ENCODE measurements around the gene LRRC14B.
"Not testable (repeated sequence)": the region's sequence is repeated elsewhere in the genome, so short reads cannot be mapped to it uniquely, and the experiment has no call there.

LRRC14B gene

DNA sequence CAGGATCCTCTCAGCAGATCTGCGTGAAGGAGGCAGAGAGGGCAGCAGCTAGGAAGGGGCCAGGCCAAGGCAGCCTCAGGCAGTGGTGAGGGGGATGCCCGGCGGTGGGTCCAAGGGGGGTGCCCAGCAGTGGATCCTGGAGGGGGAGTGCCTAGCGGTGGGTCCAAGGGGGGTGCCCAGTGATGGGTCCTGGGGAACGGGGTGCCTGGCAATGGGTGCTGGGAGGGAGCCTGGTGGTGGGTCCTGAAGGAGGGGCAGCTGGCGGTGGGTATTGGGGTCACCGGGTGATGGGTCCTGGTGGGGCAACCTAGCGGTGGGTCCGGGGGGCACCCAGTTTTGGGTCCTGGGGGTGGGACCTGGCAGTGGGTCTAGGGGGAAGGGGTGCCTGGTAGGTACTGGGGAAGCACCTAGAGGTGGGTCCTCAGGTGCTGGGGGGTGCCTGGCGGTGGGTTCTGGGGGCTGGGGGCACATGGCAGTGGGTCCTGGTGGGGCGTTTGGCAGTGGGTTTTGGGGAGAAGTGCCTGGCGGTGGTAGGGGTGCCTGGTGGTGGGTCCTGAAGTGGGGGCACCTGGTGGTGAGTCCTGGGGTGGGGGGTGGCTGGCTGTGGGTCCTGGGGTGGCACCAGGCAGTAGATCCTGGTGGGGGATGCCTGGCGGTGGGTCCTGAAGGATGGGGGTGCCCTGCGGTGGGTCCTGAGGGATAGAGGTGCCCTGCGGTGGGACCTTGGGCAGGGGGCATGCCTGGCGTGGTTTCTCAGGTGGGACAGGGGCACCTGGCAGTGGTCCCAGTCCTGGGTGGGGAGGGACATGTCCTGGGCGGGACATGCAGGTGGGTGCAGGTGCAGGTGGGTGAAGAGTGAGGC lies 1.9 kb downstream of the LRRC14B start:
- DNase-seq = no peak

DNA sequence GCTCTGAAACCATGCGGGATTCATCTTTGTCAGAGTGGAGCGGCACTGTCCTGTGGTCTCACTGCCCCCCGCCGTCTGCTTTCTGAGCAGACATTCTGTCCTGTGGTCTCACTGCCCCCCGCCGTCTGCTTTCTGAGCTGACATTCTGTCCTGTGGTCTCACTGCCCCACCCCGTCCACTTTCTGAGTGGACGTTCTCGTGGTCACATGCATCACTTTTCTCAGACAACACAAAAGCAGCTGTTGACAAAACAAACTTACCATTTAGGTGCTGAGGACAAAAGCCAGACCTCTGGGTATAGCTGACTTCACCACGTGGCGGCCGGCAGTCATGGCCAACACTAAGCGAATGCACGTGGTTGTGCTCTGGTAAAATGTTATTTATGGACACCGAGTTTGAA lies 2.8 kb downstream of the LRRC14B start:
- DNase-seq = no peak

DNA sequence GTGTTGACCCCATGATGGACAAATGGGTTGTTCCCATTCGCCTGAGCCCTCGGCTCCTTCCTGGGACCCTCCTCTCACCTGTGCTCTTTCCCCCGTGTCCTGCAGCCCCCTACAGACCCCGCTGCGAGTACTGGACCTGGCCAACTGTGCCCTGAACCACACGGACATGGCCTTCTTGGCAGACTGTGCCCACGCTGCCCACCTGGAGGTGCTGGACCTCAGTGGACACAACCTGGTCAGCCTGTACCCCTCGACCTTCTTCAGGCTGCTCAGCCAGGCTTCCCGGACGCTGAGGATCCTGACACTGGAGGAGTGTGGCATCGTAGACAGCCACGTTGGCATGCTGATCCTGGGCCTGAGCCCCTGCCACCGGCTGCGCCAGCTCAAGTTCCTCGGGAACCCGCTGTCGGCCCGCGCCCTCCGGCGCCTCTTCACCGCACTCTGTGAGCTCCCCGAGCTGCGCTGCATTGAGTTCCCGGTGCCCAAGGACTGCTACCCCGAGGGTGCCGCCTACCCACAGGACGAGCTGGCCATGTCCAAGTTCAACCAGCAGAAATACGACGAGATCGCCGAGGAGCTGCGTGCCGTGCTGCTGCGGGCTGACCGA lies 3.4 kb downstream of the LRRC14B start:
- DNase-seq = no peak

DNA sequence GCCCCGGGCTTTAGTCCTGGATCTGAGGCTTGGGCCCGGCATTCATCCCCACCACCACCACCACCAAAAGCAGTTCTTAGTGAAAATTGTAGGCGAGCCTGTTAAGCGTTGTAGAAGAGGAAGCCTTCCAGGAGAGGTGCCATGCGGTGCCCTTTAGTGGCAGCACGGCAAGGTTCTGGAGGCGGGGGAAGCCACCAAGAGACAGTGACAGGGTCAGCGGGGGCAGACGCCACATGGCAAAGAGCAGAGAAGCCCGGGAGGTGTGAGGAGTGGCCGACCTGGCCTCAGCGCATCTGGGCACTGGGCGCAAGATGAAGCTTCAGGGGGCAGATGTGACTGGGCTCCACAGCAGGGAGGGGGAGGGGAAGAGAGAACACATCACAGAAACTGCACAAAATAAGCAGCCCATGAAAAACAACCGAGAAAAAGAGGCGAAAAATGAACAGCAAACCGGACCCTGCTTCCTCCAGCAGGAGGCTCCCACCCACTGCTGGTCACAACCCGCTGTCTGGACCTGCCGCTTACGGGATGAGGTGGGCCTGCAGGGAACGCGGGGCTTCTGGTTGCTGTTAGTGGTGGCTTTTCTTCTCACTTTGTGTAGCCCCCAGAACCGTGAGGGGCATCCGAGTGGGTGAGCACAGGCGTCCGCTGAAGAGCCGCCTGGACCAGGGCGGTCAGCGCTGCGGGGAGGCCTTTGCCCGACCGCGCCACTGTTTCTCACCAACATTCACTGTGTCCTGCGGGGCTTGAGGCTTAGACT lies 4.3 kb downstream of the LRRC14B start:
- no peak for DNase-seq

DNA sequence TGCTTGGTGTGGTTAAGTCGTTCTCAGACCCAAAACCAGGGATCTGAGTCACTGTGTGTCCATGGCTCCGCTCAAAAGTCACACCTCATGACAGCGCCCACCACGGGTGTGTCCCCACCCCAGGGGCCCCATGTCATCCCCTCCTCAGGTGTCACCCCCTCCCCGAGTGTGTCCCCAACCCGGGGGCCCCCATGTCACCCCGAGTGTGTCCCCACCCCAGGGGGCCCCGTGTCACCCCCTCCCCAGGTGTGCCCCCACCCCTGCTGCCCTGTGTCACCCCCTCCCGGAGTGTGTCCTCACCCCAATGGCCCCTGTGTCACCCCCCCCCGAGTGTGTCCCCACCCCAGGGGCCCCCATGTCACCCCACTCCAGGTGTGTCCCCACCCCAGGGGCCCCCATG lies 5.1 kb downstream of the LRRC14B start:
- DNase-seq = no peak

DNA sequence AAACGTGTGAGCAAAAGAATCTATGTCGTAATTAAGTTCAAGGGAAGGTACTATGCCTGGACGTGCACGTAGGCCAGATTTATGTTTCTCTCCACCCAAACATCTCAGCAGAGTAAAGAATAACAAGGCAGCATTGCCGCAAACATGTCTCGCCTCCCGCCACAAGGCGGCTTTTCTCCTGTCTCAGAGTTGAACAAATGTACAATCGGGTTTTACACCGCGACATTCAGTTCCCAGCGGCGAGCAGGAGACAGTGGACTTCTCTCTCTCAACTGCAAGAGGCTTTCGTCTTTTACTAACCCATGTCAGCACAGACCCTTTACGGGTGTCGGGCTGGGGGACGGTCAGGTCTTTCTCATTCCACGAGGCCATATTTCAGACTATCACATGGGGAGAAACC lies 5.7 kb downstream of the LRRC14B start:
- not testable (repeated sequence) for DNase-seq

DNA sequence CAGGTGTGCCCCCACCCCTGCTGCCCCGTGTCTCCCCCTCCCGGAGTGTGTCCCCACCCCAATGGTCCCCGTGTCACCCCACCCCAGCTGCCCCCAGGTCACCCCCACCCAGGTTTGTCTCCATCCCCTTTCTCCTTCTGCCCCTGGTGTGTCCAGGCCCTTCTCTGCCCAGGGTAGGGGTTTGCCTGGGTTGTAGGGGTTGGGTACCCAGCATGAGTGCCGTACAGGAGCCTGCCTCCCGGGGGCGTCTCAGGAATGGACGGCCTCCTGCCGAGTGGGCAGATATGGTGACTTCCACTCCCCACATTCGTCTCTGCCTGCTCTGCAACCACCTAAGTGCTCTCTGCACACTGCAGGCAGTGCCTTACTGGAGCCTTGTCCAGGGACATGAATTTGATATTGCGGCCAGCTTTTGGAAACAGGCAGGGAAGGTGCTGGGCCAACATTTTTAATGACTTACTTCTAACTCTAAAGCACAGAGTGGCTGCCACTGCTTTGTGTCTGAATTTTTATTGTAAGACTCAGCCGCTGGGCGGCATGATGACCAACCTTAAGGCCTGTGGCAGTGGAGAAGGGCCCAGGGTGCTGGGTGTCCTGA lies 6.7 kb downstream of the LRRC14B start:
- DNase-seq = no peak

DNA sequence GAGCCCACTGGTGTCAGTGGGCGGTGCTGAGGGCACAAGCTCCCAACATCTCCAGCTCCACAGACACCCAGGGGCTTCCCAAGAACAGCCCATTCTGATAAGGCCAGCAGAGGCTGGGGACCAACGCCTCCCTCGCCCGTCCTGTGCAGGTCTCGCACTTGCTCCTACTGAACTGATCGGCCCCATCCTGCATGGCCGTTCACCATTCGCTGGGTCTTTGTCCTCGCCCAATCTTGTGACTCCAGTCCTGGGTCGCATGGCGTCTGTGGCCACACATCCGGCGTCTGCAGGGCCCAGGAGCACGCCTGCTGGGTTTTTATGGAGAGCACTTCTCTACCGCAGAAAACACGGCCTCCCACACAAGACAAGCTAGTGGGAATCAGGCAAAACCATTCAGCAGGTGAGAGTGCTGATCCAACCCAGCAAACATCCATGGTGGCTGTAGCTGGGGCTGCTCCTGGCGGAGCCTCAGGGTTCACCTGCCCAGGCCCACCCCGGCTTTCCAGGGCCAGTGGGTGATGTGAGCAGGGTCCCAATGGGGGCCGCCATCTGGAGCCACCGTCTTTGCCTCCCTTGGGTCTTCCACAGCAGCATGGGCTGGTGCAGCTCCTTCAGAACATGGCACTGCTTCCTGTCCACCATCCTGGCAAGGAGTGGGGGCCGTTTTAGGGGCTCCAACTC lies 7.4 kb downstream of the LRRC14B start:
- no peak for DNase-seq

DNA sequence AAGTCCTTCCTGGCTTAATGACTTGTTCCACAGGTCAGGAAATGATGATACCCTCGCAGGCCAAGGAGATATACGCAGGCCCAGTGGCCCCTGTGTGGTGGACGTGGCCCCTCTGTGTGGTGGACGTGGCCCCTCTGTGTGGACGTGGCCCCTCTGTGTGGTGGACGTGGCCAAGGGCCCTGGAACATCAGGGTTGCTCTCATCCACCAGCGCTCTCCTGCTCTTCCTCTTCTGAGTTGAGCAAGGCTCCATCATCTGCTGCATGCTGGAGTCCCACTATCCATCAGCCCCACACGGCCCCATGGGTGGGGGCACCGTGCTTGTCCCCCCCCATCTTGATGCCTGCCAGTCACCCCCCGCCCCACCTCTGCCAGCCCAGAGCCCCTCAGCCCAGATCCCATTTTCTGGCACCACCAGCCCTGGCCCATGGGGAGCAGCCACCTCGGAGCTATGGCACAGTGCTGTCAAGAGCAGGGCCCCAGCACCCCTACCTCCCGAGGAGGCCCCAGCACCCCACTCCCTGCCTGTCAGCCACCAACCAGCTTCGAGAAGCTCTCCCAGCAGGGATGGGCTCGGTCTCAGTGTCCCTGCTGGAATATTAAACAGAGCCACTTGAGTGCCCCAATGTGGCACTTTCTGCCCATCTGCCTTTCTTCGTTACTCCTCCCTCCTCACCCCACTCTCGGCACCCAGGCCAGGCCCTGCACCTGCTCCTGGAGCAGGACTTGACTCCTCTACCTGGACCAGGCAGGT lies 8.1 kb downstream of the LRRC14B start:
- no peak for DNase-seq

DNA sequence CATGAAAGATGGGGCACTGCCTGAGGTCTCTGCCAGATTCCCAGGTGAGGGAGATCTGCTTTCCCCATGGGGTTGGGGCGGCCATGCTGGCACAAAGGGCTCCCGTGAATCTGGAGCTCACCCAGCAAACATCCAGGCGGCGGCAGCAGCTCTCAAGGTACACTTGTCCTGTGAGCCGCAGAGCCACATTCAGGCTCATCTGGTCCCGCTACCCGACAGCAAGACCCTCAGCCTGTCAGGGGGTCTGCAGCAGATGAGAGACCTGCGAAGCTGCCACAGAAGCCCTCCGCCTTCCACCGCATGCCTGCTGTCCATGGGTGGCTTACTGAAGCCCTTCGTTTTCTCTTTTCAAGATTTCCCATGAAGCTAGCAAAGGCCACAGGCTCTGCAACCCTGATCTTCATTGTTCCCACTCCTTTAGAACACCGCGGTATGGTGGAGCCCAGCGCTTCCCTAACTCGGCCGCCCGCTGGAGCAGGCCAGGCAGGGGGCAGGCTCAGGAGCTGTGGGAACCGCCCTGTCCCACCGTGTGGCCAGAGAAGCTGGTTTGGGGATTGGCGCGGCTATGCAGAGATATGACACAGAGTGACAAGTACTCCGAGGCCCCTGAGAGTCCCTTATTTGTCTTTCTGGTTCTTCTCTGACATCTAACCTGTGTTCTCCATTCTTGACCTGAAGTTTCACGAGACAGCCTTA lies 8.8 kb downstream of the LRRC14B start:
- DNase-seq = no peak

DNA sequence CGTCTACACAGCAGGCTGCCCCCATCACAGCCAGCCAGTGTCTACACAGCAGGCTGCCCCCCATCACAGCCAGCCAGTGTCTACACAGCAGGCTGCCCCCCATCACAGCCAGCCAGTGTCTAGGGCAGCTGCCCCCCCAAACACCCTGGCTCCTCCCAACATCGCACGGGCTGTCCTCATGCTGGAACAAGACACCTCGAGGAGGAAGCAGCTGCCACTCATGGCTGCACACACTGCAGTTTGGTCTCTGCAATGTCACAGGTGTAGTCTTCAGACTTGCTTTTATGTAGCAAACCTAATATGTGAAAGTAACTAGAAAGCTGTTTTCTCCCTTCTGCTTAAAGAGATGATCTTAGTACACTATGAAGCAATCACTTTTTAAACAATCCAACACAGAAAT lies 9.7 kb downstream of the LRRC14B start:
- DNase-seq = no peak

DNA sequence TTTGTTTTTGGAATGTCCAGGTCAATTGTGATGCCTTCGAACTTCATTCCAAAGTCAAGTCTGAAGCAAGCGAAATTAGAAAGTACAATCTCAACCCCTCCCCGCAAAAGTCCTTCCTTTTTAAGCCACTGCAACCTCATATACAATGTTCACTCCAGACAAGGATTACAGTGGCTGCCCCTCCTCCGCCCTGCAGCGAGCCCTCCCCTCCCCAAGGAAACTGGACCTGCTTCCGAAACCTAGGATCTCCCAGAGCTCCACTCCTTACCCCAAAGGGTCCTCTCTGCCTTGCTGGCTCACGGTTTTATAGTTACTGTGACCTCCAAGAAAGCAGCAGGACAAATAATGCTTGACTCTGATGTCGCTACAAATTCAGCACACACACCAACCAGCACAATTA lies 10.4 kb downstream of the LRRC14B start:
- no peak for DNase-seq

DNA sequence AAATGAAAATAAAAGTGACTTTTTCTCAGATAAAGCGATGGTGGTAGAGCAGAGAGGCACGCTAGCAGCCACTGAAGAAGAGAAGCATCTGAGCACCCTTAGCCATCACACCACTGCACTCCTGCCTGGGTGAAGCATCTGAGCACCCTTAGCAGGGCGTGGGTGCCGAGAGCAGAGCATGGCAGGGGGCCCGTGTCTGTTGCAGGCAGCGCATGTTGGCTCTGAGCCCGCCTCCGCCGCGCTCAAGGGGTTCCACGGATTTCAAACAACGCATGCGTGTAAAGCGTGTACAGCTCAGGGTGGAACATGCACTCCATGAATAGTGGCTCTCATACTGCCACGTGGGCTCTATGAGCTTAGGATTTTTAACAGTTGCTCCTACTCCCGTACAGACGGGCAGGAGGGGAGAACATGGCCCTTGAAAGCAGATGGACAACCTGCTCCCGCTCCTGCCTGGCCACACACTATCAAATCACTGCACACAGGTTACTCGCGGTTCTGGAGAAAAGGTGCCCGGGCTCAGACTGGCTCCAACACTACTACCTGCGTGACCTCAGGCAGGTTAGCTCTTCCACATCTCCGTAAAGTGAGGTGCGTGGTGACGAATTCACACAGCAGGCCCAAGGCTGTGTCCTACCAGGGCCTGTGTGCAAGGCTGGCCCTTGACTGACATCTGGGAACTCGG lies 12.1 kb downstream of the LRRC14B start:
- no peak for DNase-seq

DNA sequence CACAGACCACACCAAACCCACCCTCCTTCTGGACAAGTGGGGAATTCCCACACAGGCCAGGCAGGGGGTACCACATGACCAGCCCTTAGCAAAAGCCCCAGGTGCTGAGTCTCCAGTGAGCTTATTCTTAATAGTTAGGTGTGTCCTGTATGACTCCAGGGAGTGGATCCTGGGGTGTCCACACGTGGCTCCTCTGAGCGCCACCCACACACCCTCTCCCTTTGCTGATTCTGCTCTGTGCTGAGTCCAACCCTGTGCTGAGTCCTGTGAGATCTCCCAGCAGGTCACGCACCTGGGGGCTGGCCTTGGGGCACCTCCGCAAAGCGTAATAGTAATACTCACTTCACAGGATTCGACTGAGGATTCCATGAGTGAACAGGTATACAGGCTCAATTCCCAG lies 12.7 kb downstream of the LRRC14B start:
- no peak for DNase-seq

DNA sequence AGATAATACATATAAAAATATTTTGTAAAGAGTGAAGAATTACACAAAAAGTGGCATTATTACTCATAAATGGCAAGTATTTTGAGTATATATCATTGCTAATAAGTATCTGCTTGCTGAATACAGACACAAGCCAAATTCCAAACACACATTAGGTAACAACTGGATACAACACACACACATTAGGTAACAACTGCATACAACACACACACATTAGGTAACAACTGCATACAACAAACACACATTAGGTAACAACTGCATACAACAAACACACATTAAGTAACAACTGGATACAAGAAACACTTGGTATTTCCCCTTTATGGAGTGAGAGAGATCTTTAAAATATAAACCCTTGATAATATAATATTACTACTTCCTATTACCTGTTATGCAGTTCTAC lies 13.2 kb downstream of the LRRC14B start:
- no peak for DNase-seq

DNA sequence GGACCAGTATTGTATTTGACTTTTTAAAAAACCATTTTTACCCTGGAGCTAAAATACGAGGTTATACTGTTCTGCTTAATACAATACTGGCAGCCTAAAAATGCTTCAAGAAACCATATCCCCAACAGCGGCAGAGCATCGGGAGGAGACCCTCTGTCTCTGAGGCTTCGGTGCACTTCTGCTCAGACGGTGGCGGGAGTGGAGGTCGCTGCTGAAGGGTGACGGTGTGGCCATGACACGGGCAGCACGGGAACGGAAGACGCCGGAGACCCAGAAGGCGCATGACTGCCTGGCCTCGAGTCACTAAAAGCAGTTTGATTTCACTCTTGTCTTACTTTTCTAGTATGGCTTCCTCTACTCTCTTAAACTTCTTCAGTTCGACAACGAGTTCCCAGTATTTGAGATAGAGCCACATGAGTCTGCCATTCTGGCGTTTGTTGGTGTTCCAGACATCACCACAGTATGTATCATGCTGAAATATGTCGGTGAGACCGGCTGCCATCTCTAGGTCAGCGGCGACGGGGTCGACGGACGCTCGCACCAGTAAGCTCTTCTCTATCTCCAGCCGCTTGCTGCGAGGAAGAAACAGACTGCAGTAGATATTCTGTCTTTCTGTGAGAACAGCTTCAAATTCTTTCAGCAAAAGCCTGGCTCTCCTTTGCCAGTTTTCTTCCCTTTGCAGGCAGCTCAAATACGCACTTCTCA lies 13.8 kb downstream of the LRRC14B start:
- DNase-seq = no peak

DNA sequence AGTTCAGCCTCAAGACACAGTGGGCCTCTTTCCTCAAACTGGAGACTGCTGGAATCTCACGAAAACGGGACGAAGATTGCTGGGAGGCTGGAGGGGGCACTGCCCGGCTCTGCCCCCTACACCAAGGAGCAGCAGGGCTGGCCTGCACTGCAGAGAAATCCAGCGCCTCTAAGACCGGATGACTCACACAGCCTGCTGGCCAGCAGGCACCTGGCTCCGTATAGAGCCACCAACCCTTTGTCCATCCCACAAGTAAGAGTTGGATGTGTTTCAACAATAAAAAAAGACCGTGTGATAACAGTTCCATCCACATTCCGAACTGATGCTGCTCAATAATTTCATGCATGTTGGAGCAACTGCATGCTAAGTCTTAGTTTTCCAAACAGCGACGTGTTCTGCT lies 15.1 kb downstream of the LRRC14B start:
- no peak for DNase-seq

DNA sequence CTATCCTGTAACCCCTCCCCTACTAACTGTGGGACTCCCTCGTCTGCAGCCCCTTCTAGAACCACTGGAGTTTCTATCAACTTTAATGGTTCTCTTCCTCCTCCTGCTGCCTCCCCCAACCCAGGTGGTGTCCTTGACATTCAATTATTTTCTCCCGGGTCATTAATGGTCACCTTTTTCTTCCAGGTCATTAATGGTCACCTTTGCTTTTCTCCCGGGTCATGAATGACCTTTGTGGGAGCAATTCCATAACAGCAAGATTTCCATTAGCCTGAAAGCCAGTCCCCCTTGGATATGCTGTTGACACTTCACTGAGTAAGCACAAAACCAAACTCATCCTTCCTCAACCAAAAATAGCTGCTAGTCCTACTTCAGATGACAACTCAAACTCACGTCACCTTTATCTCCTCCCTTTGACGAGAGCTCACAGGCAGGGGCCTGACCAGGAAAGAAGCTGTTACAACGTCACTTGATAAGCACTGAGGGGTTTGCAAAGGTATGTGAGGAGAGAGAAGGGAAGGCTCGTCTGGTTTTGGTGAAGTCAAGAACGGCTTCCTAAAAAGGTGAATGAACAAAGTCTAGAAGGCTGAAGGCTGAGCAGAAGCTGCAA lies 15.7 kb downstream of the LRRC14B start:
- DNase-seq = no peak

DNA sequence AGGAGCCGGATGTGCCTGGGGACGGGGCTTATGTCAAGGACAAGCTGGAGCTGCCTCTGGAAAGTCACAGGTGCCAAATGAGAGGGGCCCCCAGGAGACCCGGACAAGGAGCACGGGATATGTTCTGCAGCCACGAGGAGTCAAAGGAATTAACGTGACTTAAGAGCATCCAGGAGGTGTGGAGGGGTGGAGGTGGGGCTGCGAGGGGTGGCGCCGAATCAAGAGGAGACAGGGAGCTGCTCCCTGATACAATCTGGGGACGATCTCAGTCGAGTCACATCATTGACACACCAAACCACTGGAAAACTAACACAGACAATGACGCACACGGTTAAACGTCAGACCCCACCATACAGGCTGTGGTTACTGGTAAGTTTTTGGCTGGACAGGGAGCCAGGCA lies 16.3 kb downstream of the LRRC14B start:
- no peak for DNase-seq

Measured in DMS79 (cell line).